ENCODE measurements around the gene ROR2. TPM values are rescaled to one million over a fixed set of nuclear protein-coding genes. Genes with fewer than 3 reads are reported as not detected.
"Not testable (repeated sequence)": the region's sequence is repeated elsewhere in the genome, so short reads cannot be mapped to it uniquely, and the experiment has no call there.

ROR2 gene
- total RNA-seq, 1 experiment from 2014 or later, result not detected

GRCh38 chr9:91547081-91547480 lies 402.9 kb downstream of the ROR2 start:
- no peak for ATAC-seq
- Histone ChIP-seq H3K27me3 (ENCODE audit: low read length) (no peaks in the 10 kb centered on the region), H3K4me2 (ENCODE audit: low read length) (no peak overlapping the region), H3F3A (ENCODE audit: low read length, unreplicated experiment) (no peaks in the 10 kb centered on the region), H3K4me1 (ENCODE audit: insufficient read depth, low read length) (peaks cover 7% of the 10 kb centered on the region; the same call in 1 of the 2 replicates), H2AFZ (ENCODE audit: low read length) (no peak overlapping the region), H3K9ac (ENCODE audit: low read length) (no peak overlapping the region), H3K79me2 (ENCODE audit: low read length) (no peaks in the 10 kb centered on the region), H3K9me2 (replicated peaks; ENCODE audit: low read length) (no peaks in the 10 kb centered on the region), H3K9me3 (ENCODE audit: low read length) (no peaks in the 10 kb centered on the region), H3K27ac (ENCODE audit: low read length) (no peak overlapping the region), H3K4me3 (ENCODE audit: low read length) (no peak overlapping the region), H3K36me3 (ENCODE audit: low read depth, low read length) (no peaks in the 10 kb centered on the region), H4K20me1 (ENCODE audit: low read length) (no peaks in the 10 kb centered on the region)
- no TSS peak for BruUV-seq (replicated peaks)
- no peak for TF ChIP-seq CTCF (conservative IDR thresholded peaks at IDR 0.05; ENCODE audit: low read depth, low read length)
- no peak for TF ChIP-seq EZH2phosphoT487 (IDR thresholded peaks at IDR 0.05; ENCODE audit: borderline replicate concordance, low read length)
- TF ChIP-seq EZH2 (IDR thresholded peaks at IDR 0.05; ENCODE audit: low read length, unreplicated experiment), result no peak
- ChIA-PET POLR2A (ENCODE audit: unreplicated experiment) (no interaction called here), CTCF (no interaction called here)
- DNase-seq, result no peak
- intact Hi-C loops (cut with micrococcal nuclease), result no loop called here

- no peaks in the 10 kb centered on the region for H3K36me3 ChIP-seq (ENCODE audit: low read depth, low read length)
- DNase-seq (peak; percentile 69), ATAC-seq (peak; percentile 35; the same call in 1 of the 2 replicates)
- no peak for TF ChIP-seq EZH2 (IDR thresholded peaks at IDR 0.05; ENCODE audit: low read length, unreplicated experiment)
- TF ChIP-seq EZH2phosphoT487 (IDR thresholded peaks at IDR 0.05; ENCODE audit: borderline replicate concordance, low read length), result no peak
- TF ChIP-seq CTCF (conservative IDR thresholded peaks at IDR 0.05; ENCODE audit: low read depth, low read length), result no peak
- no peak overlapping the region for H3K4me2 ChIP-seq (ENCODE audit: low read length)
- no TSS peak for BruUV-seq (replicated peaks)
- H3K4me3 ChIP-seq (ENCODE audit: low read length), result no peak overlapping the region
- intact Hi-C loops (cut with micrococcal nuclease), result no loop called here
- H3K9ac ChIP-seq (ENCODE audit: low read length), result no peak overlapping the region
- H3F3A ChIP-seq (ENCODE audit: low read length, unreplicated experiment), result no peaks in the 10 kb centered on the region
- H3K79me2 ChIP-seq (ENCODE audit: low read length), result no peaks in the 10 kb centered on the region
- H3K9me2 ChIP-seq (replicated peaks; ENCODE audit: low read length), result no peaks in the 10 kb centered on the region
- no peaks in the 10 kb centered on the region for H4K20me1 ChIP-seq (ENCODE audit: low read length)
- no peaks in the 10 kb centered on the region for H3K9me3 ChIP-seq (ENCODE audit: low read length)
- POLR2A ChIA-PET (ENCODE audit: unreplicated experiment), result no interaction called here
- H3K27me3 ChIP-seq (ENCODE audit: low read length), result no peaks in the 10 kb centered on the region
- no peak overlapping the region for H2AFZ ChIP-seq (ENCODE audit: low read length)
- no peak overlapping the region for H3K27ac ChIP-seq (ENCODE audit: low read length)
- H3K4me1 ChIP-seq (ENCODE audit: insufficient read depth, low read length), result peaks cover 7% of the 10 kb centered on the region; the same call in 1 of the 2 replicates
- CTCF ChIA-PET, result no interaction called here
Measured at GRCh38 chr9:91546574-91546973, 403.5 kb downstream of the ROR2 start.

- Histone ChIP-seq H3K36me3 (ENCODE audit: low read depth, low read length) (no peaks in the 10 kb centered on the region), H3K4me2 (ENCODE audit: low read length) (no peak overlapping the region), H3K9ac (ENCODE audit: low read length) (no peak overlapping the region), H3K4me1 (ENCODE audit: insufficient read depth, low read length) (peaks cover 18% of the 10 kb centered on the region), H3F3A (ENCODE audit: low read length, unreplicated experiment) (no peaks in the 10 kb centered on the region), H4K20me1 (ENCODE audit: low read length) (no peaks in the 10 kb centered on the region), H3K9me2 (replicated peaks; ENCODE audit: low read length) (no peaks in the 10 kb centered on the region), H3K4me3 (ENCODE audit: low read length) (no peak overlapping the region), H3K27me3 (ENCODE audit: low read length) (no peaks in the 10 kb centered on the region), H3K9me3 (ENCODE audit: low read length) (no peaks in the 10 kb centered on the region), H3K27ac (ENCODE audit: low read length) (no peak overlapping the region), H3K79me2 (ENCODE audit: low read length) (no peaks in the 10 kb centered on the region), H2AFZ (ENCODE audit: low read length) (no peak overlapping the region)
- CTCF ChIA-PET, result no interaction called here
- ATAC-seq, result no peak
- TF ChIP-seq EZH2 (IDR thresholded peaks at IDR 0.05; ENCODE audit: low read length, unreplicated experiment) (no peak), CTCF (conservative IDR thresholded peaks at IDR 0.05; ENCODE audit: low read depth, low read length) (no peak)
- POLR2A ChIA-PET (ENCODE audit: unreplicated experiment), result no interaction called here
- no peak for DNase-seq
- BruUV-seq (replicated peaks), result no TSS peak
- intact Hi-C loops (cut with micrococcal nuclease), result no loop called here
Measured at GRCh38 chr9:91541734-91542133, 408.3 kb downstream of the ROR2 start.

- H3K4me2 ChIP-seq (ENCODE audit: low read length); H2AFZ ChIP-seq (ENCODE audit: low read length); H3K79me2 ChIP-seq (ENCODE audit: low read length); H3K9ac ChIP-seq (ENCODE audit: low read length); H3K36me3 ChIP-seq (ENCODE audit: low read depth, low read length); H3K9me2 ChIP-seq (replicated peaks; ENCODE audit: low read length); H3K27ac ChIP-seq (ENCODE audit: low read length); H3K27me3 ChIP-seq (ENCODE audit: low read length); intact Hi-C loops (cut with micrococcal nuclease); DNase-seq; H4K20me1 ChIP-seq (ENCODE audit: low read length); BruUV-seq (replicated peaks); H3F3A ChIP-seq (ENCODE audit: low read length, unreplicated experiment); CTCF ChIA-PET; H3K9me3 ChIP-seq (ENCODE audit: low read length); ATAC-seq; H3K4me3 ChIP-seq (ENCODE audit: low read length); POLR2A ChIA-PET (ENCODE audit: unreplicated experiment): not testable (repeated sequence)
- peaks cover 24% of the 10 kb centered on the region for H3K4me1 ChIP-seq (ENCODE audit: insufficient read depth, low read length)
Measured at GRCh38 chr9:91540506-91540905, 409.5 kb downstream of the ROR2 start.

All from PC-3 (cell line).